ENCODE data around the gene PLCG1. TPM values are rescaled to one million over a fixed set of nuclear protein-coding genes. Genes with fewer than 3 reads are reported as not detected.

PLCG1 gene
- total RNA-seq, 1 donor from 2014 or later: 66.6 TPM

DNA sequence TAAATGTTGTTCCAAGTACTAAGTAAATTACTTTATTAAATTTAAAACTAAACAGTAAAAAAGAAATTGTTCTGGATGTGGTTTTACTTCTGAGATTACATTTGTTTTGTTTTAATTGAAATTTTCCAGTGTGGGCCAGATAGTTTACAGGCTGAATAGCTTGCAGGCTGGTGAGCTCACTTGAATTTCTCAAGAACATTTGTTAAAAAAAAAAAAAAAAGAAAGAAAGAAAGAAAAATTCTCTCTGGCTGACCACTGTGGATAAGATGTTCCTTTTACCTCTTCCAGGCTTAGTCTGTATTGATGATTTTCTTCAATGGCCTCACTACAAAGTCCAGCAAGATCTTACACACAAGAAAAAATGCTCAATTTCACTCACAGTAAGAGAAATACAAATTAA is 85.4 kb downstream of the PLCG1 start:
- intact Hi-C loops (cut with DNase I): no loop called here
- no peak for DNase-seq (ENCODE audit: low spot score)

DNA sequence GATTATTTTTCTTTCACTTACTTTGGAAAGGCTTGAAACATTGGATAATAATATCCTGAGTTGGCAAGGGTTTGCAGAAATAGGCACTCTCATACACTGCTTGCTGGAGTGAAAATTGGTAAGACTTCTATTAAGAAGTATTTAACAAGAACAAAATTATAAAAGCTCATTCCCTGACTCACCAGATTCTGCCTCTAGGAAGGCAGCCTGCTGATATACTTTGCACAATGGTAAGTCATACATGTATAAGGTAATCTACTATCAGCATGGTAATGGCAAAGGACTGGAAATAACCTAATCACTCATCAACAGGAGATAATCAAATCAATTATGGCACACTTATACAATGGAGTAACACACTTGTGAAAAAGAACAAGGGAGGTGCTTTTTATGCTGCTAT is 85.8 kb downstream of the PLCG1 start:
- no peak for DNase-seq (ENCODE audit: low spot score)
- intact Hi-C loops (cut with DNase I): no loop called here

GRCh38 chr20:41224281-41224680 is 86.9 kb downstream of the PLCG1 start:
- no peak for DNase-seq (ENCODE audit: low spot score)
- intact Hi-C loops (cut with DNase I): no loop called here

DNA sequence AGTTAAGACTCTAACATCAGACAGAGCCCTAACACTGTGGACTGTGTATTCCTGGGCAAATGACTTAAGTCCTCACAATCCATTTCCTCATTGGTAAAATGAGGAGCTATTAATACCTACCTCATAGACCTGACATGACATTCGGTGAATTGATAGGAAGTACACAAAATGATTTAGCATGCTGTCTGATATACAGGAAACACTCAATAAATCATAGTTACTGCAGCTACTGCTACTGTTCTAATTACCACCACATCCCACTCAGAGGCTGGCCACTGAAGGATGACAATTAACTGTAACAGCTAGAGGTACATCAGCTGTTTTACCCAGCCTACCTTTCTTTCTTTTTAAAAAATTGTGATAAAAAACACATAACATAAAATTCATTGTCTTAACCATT is 87.7 kb downstream of the PLCG1 start:
- intact Hi-C loops (cut with DNase I): no loop called here
- no peak for DNase-seq (ENCODE audit: low spot score)

GRCh38 chr20:41226426-41226825 is 89.1 kb downstream of the PLCG1 start:
- no peak for DNase-seq (ENCODE audit: low spot score)
- intact Hi-C loops (cut with DNase I): no loop called here

Small RNA genes within 50 kb of the gene (microRNA-seq; reads per million reads assigned to microRNA genes)
- gene MIR6871: not detected

Other genes with a start within 250 kb of the PLCG1 start
- gene TOP1, start 108.7 kb upstream of the PLCG1 start, total RNA-seq: 23.5 TPM
- gene ZHX3, start 180.2 kb downstream of the PLCG1 start, total RNA-seq: 33.2 TPM
- gene LPIN3, start 203.3 kb downstream of the PLCG1 start, total RNA-seq: 26.9 TPM
- gene EMILIN3, start 229.3 kb downstream of the PLCG1 start, total RNA-seq: 0.51 TPM

Data from cardiac septum (tissue), 1 donor.